A673 (cell line): Measurements from ENCODE around the gene HTR3A. TPM values are rescaled to one million over a fixed set of nuclear protein-coding genes. Genes with fewer than 3 reads are reported as not detected.

ENCODE experiments used
- BruUV-seq: library from RNA; stranded (reverse); fragments of 400-500 nt; replicated peaks from 2 replicates; lab custom pipeline; 2021; lab: Mats Ljungman, UMichigan
- CTCF ChIA-PET: fragments of 300-600 bp; sonication (Branson Sonifier 250); formaldehyde crosslinking; loops from one replicate; lab custom pipeline; 2022; ENCODE audit warnings: antibody characterized with exemption; lab: Charles Lee
- POLR2A ChIA-PET: fragments of 300-600 bp; sonication (Branson Sonifier 250); formaldehyde crosslinking; loops from one replicate; lab custom pipeline; 2022; ENCODE audit warnings: antibody characterized with exemption; ENCODE audit not compliant: low non-redundant PET; lab: Charles Lee
- DNase-seq: peaks from one replicate; pipeline ENCODE4 v3.0.0-alpha.2; 2015; ENCODE audit warnings: low spot score
- H3K27ac ChIP-seq: fragments of 200-600 bp; sonication (generic); 2 replicates; pipeline ENCODE4 v1.5.1; 2016; ENCODE audit warnings: mixed run types, low read depth, mild to moderate bottlenecking, mixed read lengths, antibody characterized with exemption, low read length; ENCODE audit not compliant: poor library complexity, severe bottlenecking
- H3K27me3 ChIP-seq: fragments of 200-600 bp; sonication (generic); replicated peaks from 2 replicates; pipeline ENCODE4 v1.6.1; 2017; ENCODE audit warnings: mixed run types, low read depth, mild to moderate bottlenecking, mixed read lengths, antibody characterized with exemption, low read length; ENCODE audit not compliant: insufficient read depth, poor library complexity
- H3K36me3 ChIP-seq: fragments of 200-600 bp; sonication (generic); 2 replicates; pipeline ENCODE4 v1.6.1; 2016; ENCODE audit warnings: mixed run types, mild to moderate bottlenecking, mixed read lengths, antibody characterized with exemption, low read length; ENCODE audit not compliant: insufficient read depth, poor library complexity, severe bottlenecking
- H3K4me1 ChIP-seq: fragments of 200-600 bp; sonication (generic); 2 replicates; pipeline ENCODE4 v1.6.1; 2017; ENCODE audit warnings: mixed run types, mild to moderate bottlenecking, mixed read lengths, antibody characterized with exemption, low read length; ENCODE audit not compliant: insufficient read depth, poor library complexity, severe bottlenecking
- H3K4me3 ChIP-seq: fragments of 200-600 bp; sonication (generic); 2 replicates; pipeline ENCODE4 v1.5.1; 2016; ENCODE audit warnings: low read depth, mixed run types, mild to moderate bottlenecking, mixed read lengths, low read length; ENCODE audit not compliant: poor library complexity, severe bottlenecking
- H3K9me3 ChIP-seq: fragments of 200-600 bp; sonication (generic); 2 replicates; pipeline ENCODE4 v1.6.1; 2016; ENCODE audit warnings: mixed run types, low read depth, mild to moderate bottlenecking, mixed read lengths, antibody characterized with exemption, low read length; ENCODE audit not compliant: poor library complexity, severe bottlenecking
- EZH2 ChIP-seq: fragments of 200-600 bp; sonication (generic); IDR thresholded peaks from 2 replicates; pipeline ENCODE4 v1.6.1; 2017; ENCODE audit warnings: borderline replicate concordance, low read depth, mild to moderate bottlenecking, mixed read lengths, antibody characterized with exemption, low read length; ENCODE audit not compliant: poor library complexity, severe bottlenecking
- intact Hi-C: fragments of 100-400 bp; cut with micrococcal nuclease; formaldehyde crosslinking; loops from one replicate; pipeline ENCODE4 v1.10.0; 2022; ENCODE audit not compliant: unreplicated experiment
- total RNA-seq: library from RNA; stranded (reverse); gene quantifications from 2 replicates; pipeline ENCODE4 v1.2.3, GENCODE V29; 2021
- TF ChIP-seq, protein P1 (sequence below): fragments of 300-800, 200-600 bp; sonication (generic); conservative IDR thresholded peaks from 2 replicates; pipeline ENCODE4 v1.5.1; 2017; ENCODE audit warnings: low read depth, mild to moderate bottlenecking, antibody characterized with exemption, low read length, moderate library complexity, mixed read lengths

HTR3A gene
- total RNA-seq, 1 experiment from 2014 or later = not detected

DNA sequence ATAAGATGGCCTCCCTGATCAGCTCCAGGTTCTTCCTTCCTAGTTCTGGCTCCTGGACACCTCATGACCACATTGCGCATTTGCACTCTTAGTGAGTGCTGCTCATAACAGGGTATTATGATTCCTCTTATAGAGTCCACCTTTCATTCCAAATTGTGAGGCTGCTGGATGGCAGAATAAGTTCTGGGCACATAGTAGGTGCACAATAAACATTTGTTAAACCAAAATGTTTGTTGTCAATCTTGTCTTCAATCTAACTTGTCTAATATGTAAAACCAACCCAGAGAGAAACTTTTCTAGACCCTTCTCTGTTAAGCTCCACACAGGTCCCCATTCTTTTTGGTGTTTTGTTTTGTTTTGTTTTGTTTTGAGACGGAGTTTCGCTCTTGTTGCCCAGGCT, 62.0 kb downstream of the HTR3A start:
- Histone ChIP-seq H3K27me3 (no peaks in the 10 kb centered on the region), H3K4me3 (peak overlapping the region; percentile 38), H3K36me3 (no peaks in the 10 kb centered on the region), H3K4me1 (peaks cover 11% of the 10 kb centered on the region), H3K27ac (no peak overlapping the region), H3K9me3 (no peaks in the 10 kb centered on the region)
- ChIA-PET CTCF (no interaction called here), POLR2A (no interaction called here)
- TF ChIP-seq EZH2 = no peak
- TF ChIP-seq, protein P1, sequence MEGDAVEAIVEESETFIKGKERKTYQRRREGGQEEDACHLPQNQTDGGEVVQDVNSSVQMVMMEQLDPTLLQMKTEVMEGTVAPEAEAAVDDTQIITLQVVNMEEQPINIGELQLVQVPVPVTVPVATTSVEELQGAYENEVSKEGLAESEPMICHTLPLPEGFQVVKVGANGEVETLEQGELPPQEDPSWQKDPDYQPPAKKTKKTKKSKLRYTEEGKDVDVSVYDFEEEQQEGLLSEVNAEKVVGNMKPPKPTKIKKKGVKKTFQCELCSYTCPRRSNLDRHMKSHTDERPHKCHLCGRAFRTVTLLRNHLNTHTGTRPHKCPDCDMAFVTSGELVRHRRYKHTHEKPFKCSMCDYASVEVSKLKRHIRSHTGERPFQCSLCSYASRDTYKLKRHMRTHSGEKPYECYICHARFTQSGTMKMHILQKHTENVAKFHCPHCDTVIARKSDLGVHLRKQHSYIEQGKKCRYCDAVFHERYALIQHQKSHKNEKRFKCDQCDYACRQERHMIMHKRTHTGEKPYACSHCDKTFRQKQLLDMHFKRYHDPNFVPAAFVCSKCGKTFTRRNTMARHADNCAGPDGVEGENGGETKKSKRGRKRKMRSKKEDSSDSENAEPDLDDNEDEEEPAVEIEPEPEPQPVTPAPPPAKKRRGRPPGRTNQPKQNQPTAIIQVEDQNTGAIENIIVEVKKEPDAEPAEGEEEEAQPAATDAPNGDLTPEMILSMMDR = no peak
- no TSS peak for BruUV-seq
- intact Hi-C loops = loop anchor here (1.0 to 5.0 kb wide), 2 partner anchors 145 to 224 kb away; no protein-coding TSS in a partner anchor
- DNase-seq = no peak

DNA sequence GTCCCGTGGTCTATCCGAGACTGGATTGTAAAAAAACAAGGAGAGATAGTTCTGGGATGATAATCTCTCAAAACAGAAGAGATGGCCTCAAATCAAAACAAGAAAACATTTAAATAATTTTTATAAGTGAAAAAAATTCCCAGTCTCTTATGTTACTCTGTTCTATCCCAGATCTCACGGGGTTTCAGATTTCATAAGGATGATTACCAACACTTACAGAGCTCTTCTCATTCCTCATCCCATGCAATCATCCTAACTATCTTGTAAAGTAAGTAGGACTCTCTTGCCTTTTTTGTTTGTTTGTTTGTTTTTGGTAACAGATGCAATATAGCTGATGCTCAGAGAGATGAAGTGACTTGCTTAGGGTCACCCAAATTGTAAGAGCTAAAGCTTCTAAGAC, 64.6 kb downstream of the HTR3A start:
- peaks cover 11% of the 10 kb centered on the region for H3K4me1 ChIP-seq
- no peaks in the 10 kb centered on the region for H3K27me3 ChIP-seq
- H3K9me3 ChIP-seq = no peaks in the 10 kb centered on the region
- TF ChIP-seq, protein P1 = no peak
- TF ChIP-seq EZH2 = no peak
- no peak overlapping the region for H3K27ac ChIP-seq
- intact Hi-C loops = loop anchor here (5.0 kb wide), 1 partner anchor 143 kb away; no protein-coding TSS in a partner anchor
- H3K4me3 ChIP-seq = no peak overlapping the region
- POLR2A ChIA-PET = no interaction called here
- BruUV-seq = no TSS peak
- no peak for DNase-seq
- H3K36me3 ChIP-seq = no peaks in the 10 kb centered on the region
- CTCF ChIA-PET = interaction anchor here (1.6 kb wide), 1 partner anchor 221 kb away, joined by 3 read pairs; no protein-coding TSS in a partner anchor

Other genes with a start within 250 kb of the HTR3A start
- gene ZW10, start 201.4 kb upstream of the HTR3A start, total RNA-seq = 31.4 TPM in 2 replicates
- not detected in 2 replicates for gene CLDN25, start 195.3 kb upstream of the HTR3A start, total RNA-seq
- gene USP28, start 99.5 kb upstream of the HTR3A start, total RNA-seq = 23.7 and 37.6 TPM in 2 replicates
- gene HTR3B, start 70.3 kb upstream of the HTR3A start, total RNA-seq = not detected in 2 replicates
- gene ZBTB16, start 84.6 kb downstream of the HTR3A start, total RNA-seq = 12.0 and 14.1 TPM in 2 replicates